Activated CD4-positive, alpha-beta T cell treated with anti-CD3 and anti-CD28 coated beads for 36 hours (primary cell): ENCODE results near the gene TNF. TPM values are rescaled to one million over a fixed set of nuclear protein-coding genes. Genes with fewer than 3 reads are reported as not detected.
"Not testable (repeated sequence)": the region's sequence is repeated elsewhere in the genome, so short reads cannot be mapped to it uniquely, and the experiment has no call there.

Source experiments
- ATAC-seq: fragments of 200-7000 bp; cut with Tn5 transposase; one replicate; pipeline ENCODE4 v1.10.0; 2021; ENCODE audit warnings: mild to moderate bottlenecking, moderate library complexity
- CTCF ChIA-PET: fragments of 350-600 bp; sonication (Branson Sonifier 250); formaldehyde crosslinking; loops from one replicate; lab custom pipeline; 2021; ENCODE audit warnings: antibody characterized with exemption; lab: Charles Lee
- POLR2A ChIA-PET: fragments of 350-600 bp; sonication (Branson Sonifier 250); formaldehyde crosslinking; loops from one replicate; lab custom pipeline; 2021; ENCODE audit warnings: antibody characterized with exemption, inconsistent platforms; lab: Charles Lee
- DNase-seq: peaks from one replicate; pipeline ENCODE4 v3.0.0-alpha.2; 2020
- H3K27ac Mint-ChIP-seq: one replicate; pipeline ENCODE4 v1.8.0; 2021; ENCODE audit warnings: mixed read lengths
- H3K27me3 Mint-ChIP-seq: one replicate; pipeline ENCODE4 v1.8.0; 2021; ENCODE audit warnings: mixed read lengths
- H3K36me3 Mint-ChIP-seq: one replicate; pipeline ENCODE4 v1.8.0; 2021; ENCODE audit warnings: low read depth, mixed read lengths
- H3K4me1 Mint-ChIP-seq: one replicate; pipeline ENCODE4 v1.8.0; 2021; ENCODE audit warnings: mixed read lengths
- H3K4me3 Mint-ChIP-seq: one replicate; pipeline ENCODE4 v1.8.0; 2021; ENCODE audit warnings: mild to moderate bottlenecking, moderate library complexity, mixed read lengths
- H3K9me3 Mint-ChIP-seq: one replicate; pipeline ENCODE4 v1.8.0; 2021; ENCODE audit warnings: low read depth, mixed read lengths
- intact Hi-C, 2 experiments: fragments of 100-400 bp; cut with DNase I in 1 of 2; cut with micrococcal nuclease in 1 of 2; formaldehyde crosslinking; loops; one replicate each; pipeline versions ENCODE4 v1.14.2 to v1.15.1; 2022 to 2024; cut with DNase I, micrococcal nuclease
- total RNA-seq, 2 experiments: library from RNA; stranded (reverse); gene quantifications; one replicate each; pipeline ENCODE4 v1.2.3, GENCODE V29; 2021

The TNF gene
- total RNA-seq, 2 experiments from 2014 or later: 82.3 to 93.3 TPM

- Mint-ChIP-seq H3K36me3 (peaks cover 4% of the 10 kb centered on the region), H3K27ac (peak within 1 kb of the TSS; percentile 83), H3K4me3 (peak within 1 kb of the TSS; percentile 55), H3K9me3 (no peaks in the 10 kb centered on the region), H3K4me1 (peaks cover 61% of the 10 kb centered on the region), H3K27me3 (no peaks in the 10 kb centered on the region)
- ATAC-seq (peak; percentile 12), DNase-seq (no peak)
- CTCF ChIA-PET: interaction anchor here (0.6 to 28.5 kb wide), 10 partner anchors 4 to 410 kb away, joined by 3 to 873 read pairs (median 5); partner anchors contain the start of genes ATP6V1G2, LST1, LTA and LTB
- intact Hi-C loops: no loop called here
- POLR2A ChIA-PET: interaction anchor here (0.8 to 2.5 kb wide), 5 partner anchors 9 to 66 kb away, joined by 3 to 12 read pairs (median 3); partner anchors contain the start of genes DDX39B and TNF
Observed at GRCh38 chr6:31586008-31586407, 10.6 kb downstream of the TNF start, which contains the start of gene LST1. TSS of gene LST1 (plus strand) at chr6:31586277. CDS start at chr6:31587300, 1,023 bp downstream.

GRCh38 chr6:31586599-31587281, 11.4 kb downstream of the TNF start:
- Mint-ChIP-seq H3K27me3 (no peaks in the 10 kb centered on the region), H3K9me3 (no peaks in the 10 kb centered on the region), H3K27ac (peak overlapping the region; percentile 83), H3K4me3 (peak overlapping the region; percentile 55), H3K36me3 (no peaks in the 10 kb centered on the region), H3K4me1 (peaks cover 60% of the 10 kb centered on the region)
- ATAC-seq: no peak
- intact Hi-C loops: no loop called here
- POLR2A ChIA-PET: interaction anchor here (0.6 to 2.5 kb wide), 7 partner anchors 10 to 211 kb away, joined by 3 to 12 read pairs (median 3); partner anchors contain the start of genes DDX39B and TNF
- DNase-seq: peak; percentile 32
- CTCF ChIA-PET: interaction anchor here (1.0 to 28.5 kb wide), 7 partner anchors 3 to 186 kb away, joined by 3 to 873 read pairs (median 5); partner anchors contain the start of genes ATP6V1G2, LST1, LTA and LTB

GRCh38 chr6:31587791-31588777, 12.7 kb downstream of the TNF start:
- intact Hi-C loops: no loop called here
- DNase-seq (no peak), ATAC-seq (peak; percentile 28)
- Mint-ChIP-seq H3K9me3 (no peaks in the 10 kb centered on the region), H3K27me3 (no peaks in the 10 kb centered on the region), H3K36me3 (no peaks in the 10 kb centered on the region), H3K4me1 (peaks cover 61% of the 10 kb centered on the region), H3K27ac (peak overlapping the region; percentile 96), H3K4me3 (peak overlapping the region; percentile 68)
- ChIA-PET POLR2A (interaction anchor here (0.6 to 1.9 kb wide), 5 partner anchors 11 to 59 kb away, joined by 3 to 7 read pairs (median 4); partner anchors contain the start of genes DDX39B and TNF), CTCF (interaction anchor here (0.6 to 28.5 kb wide), 7 partner anchors 2 to 291 kb away, joined by 3 to 873 read pairs (median 4); partner anchors contain the start of genes ATP6V1G2, LST1, LTA and LTB)

- peaks cover 62% of the 10 kb centered on the region for H3K4me1 Mint-ChIP-seq
- H3K36me3 Mint-ChIP-seq: no peaks in the 10 kb centered on the region
- no peaks in the 10 kb centered on the region for H3K9me3 Mint-ChIP-seq
- H3K4me3 Mint-ChIP-seq: no peak overlapping the region
- no peak for ATAC-seq
- no peaks in the 10 kb centered on the region for H3K27me3 Mint-ChIP-seq
- intact Hi-C loops: no loop called here
- CTCF ChIA-PET: interaction anchor here (0.8 to 28.5 kb wide), 5 partner anchors 1 to 45 kb away, joined by 3 to 873 read pairs (median 278); partner anchors contain the start of genes ATP6V1G2, LST1, LTA and LTB
- peak overlapping the region; percentile 15 for H3K27ac Mint-ChIP-seq
- DNase-seq: no peak
- POLR2A ChIA-PET: interaction anchor here (0.6 to 1.9 kb wide), 3 partner anchors 14 to 47 kb away, joined by 3 to 7 read pairs (median 3); partner anchors contain the start of genes DDX39B and TNF
Observed at GRCh38 chr6:31588871-31589650, 13.7 kb downstream of the TNF start.

- POLR2A ChIA-PET, H3K9me3 Mint-ChIP-seq, H3K27me3 Mint-ChIP-seq, H3K4me3 Mint-ChIP-seq, H3K36me3 Mint-ChIP-seq, ATAC-seq, DNase-seq, intact Hi-C loops, H3K27ac Mint-ChIP-seq: not testable (repeated sequence)
- peaks cover 56% of the 10 kb centered on the region for H3K4me1 Mint-ChIP-seq
- CTCF ChIA-PET: interaction anchor here (21.6 to 28.5 kb wide), 3 partner anchors 0 to 44 kb away, joined by 658 to 873 read pairs (median 873); partner anchors contain the start of genes ATP6V1G2, DDX39B, LST1 and LTA
Observed at GRCh38 chr6:31590691-31591090, 15.3 kb downstream of the TNF start.

- DNase-seq (no peak), ATAC-seq (no peak)
- no peaks in the 10 kb centered on the region for H3K9me3 Mint-ChIP-seq
- intact Hi-C loops: no loop called here
- H3K36me3 Mint-ChIP-seq: no peaks in the 10 kb centered on the region
- H3K27me3 Mint-ChIP-seq: no peaks in the 10 kb centered on the region
- peak overlapping the region; percentile 3 for H3K4me3 Mint-ChIP-seq
- ChIA-PET CTCF (interaction anchor here (0.7 to 27.6 kb wide), 4 partner anchors 16 to 96 kb away, joined by 3 to 873 read pairs (median 380); partner anchors contain the start of genes ATP6V1G2, DDX39B, LST1 and LTA), POLR2A (interaction anchor here (0.7 to 2.0 kb wide), 5 partner anchors 17 to 51 kb away, joined by 3 to 8 read pairs (median 4); partner anchors contain the start of genes DDX39B, NFKBIL1 and TNF)
- H3K27ac Mint-ChIP-seq: peak overlapping the region; percentile 81
- H3K4me1 Mint-ChIP-seq: peaks cover 53% of the 10 kb centered on the region
Observed at GRCh38 chr6:31592396-31592771, 17.0 kb downstream of the TNF start.

- intact Hi-C loops: no loop called here
- Mint-ChIP-seq H3K27me3 (no peaks in the 10 kb centered on the region), H3K9me3 (no peaks in the 10 kb centered on the region), H3K36me3 (no peaks in the 10 kb centered on the region), H3K27ac (no peak overlapping the region), H3K4me1 (peaks cover 46% of the 10 kb centered on the region), H3K4me3 (no peak overlapping the region)
- ChIA-PET CTCF (interaction anchor here (0.6 to 27.6 kb wide), 14 partner anchors 10 to 906 kb away, joined by 3 to 873 read pairs (median 6); partner anchors contain the start of genes ATP6V1G2, DDX39B, LST1 and LTA), POLR2A (interaction anchor here (0.9 to 3.8 kb wide), 6 partner anchors 14 to 54 kb away, joined by 3 to 23 read pairs (median 5); partner anchors contain the start of genes LTB, NFKBIL1 and TNF)
- DNase-seq: peak; percentile 61
- peak; percentile 78 for ATAC-seq
Observed at GRCh38 chr6:31597006-31597405, 21.6 kb downstream of the TNF start.

GRCh38 chr6:31607317-31607716, 32.0 kb downstream of the TNF start:
- Mint-ChIP-seq H3K27ac (no peak overlapping the region), H3K36me3 (no peaks in the 10 kb centered on the region), H3K9me3 (no peaks in the 10 kb centered on the region), H3K27me3 (no peaks in the 10 kb centered on the region), H3K4me3 (no peak overlapping the region), H3K4me1 (no peaks in the 10 kb centered on the region)
- DNase-seq (no peak), ATAC-seq (no peak)
- intact Hi-C loops: no loop called here
- ChIA-PET CTCF (interaction anchor here (1.1 to 21.6 kb wide), 3 partner anchors 9 to 60 kb away, joined by 5 to 658 read pairs (median 8); partner anchors contain the start of genes ATP6V1G2, DDX39B and NFKBIL1), POLR2A (no interaction called here)

GRCh38 chr6:31609519-31610406, 34.4 kb downstream of the TNF start:
- Mint-ChIP-seq H3K4me3 (no peak overlapping the region), H3K9me3 (no peaks in the 10 kb centered on the region), H3K36me3 (no peaks in the 10 kb centered on the region), H3K4me1 (peaks cover 2% of the 10 kb centered on the region), H3K27ac (no peak overlapping the region), H3K27me3 (no peaks in the 10 kb centered on the region)
- ChIA-PET CTCF (interaction anchor here (0.6 to 21.6 kb wide), 7 partner anchors 9 to 622 kb away, joined by 3 to 658 read pairs (median 7); partner anchors contain the start of genes ATP6V1G2, DDX39B, LST1 and NFKBIL1), POLR2A (no interaction called here)
- intact Hi-C loops: no loop called here
- ATAC-seq: no peak
- no peak for DNase-seq
